Right lobe of liver (tissue), 4 donors: ENCODE measurements around the gene CDR2.
"Not testable (repeated sequence)": the region's sequence is repeated elsewhere in the genome, so short reads cannot be mapped to it uniquely, and the experiment has no call there.

Experiments
- CTCF ChIP-seq, 4 donors: fragments of 200-600 bp in 3 of 4; fragments of 450-650 bp in 1 of 4; IDR thresholded peaks; one replicate each; pipeline versions ENCODE4 v1.5.1 to v1.8.0; 2016 to 2022; ENCODE audit warnings: antibody characterized with exemption in 4 of 4, mild to moderate bottlenecking in 2 of 4
- POLR2A ChIP-seq: fragments of 450-650 bp; IDR thresholded peaks from one replicate; pipeline ENCODE4 v1.6.1; 2017; ENCODE audit warnings: antibody characterized with exemption, mild to moderate bottlenecking
- donor health status: DM: no; HTN: no; CAD: no.
- donor health status: DM: no; HTN: no; CAD: no.
- donor health status: DM: no; HTN: yes; CAD: no.

- not testable (repeated sequence) for TF ChIP-seq POLR2A; CTCF (IDR thresholded peaks at IDR 0.05)
These were observed 73.0 kb downstream of the CDR2 start for GRCh38 chr16:22301423-22301822.
